Stimulated activated CD4-positive, alpha-beta T cell treated with anti-CD3 and anti-CD28 coated beads, TNF-alpha, amount 100 ng/mL, for 1 hour (primary cell): ENCODE data around the gene NRXN3.

Source experiments
- DNase-seq, 3 donors: peaks; one replicate each; pipeline ENCODE4 v3.0.0-alpha.2; 2020; ENCODE audit warnings: low read depth in 3 of 3, low spot score in 1 of 3

The NRXN3 gene

GRCh38 chr14:79649856-79650255, 1479.7 kb downstream of the NRXN3 start:
- no peak for DNase-seq

GRCh38 chr14:79652513-79653307, 1482.5 kb downstream of the NRXN3 start:
- no peak for DNase-seq

- DNase-seq: no peak
These were observed 1485.9 kb downstream of the NRXN3 start for GRCh38 chr14:79656056-79656455.

GRCh38 chr14:79656496-79656895, 1486.3 kb downstream of the NRXN3 start:
- no peak for DNase-seq

- no peak for DNase-seq
These were observed 1488.0 kb downstream of the NRXN3 start for GRCh38 chr14:79658221-79658620.

GRCh38 chr14:79658769-79659168, 1488.6 kb downstream of the NRXN3 start:
- DNase-seq: no peak

- no peak for DNase-seq
These were observed 1490.1 kb downstream of the NRXN3 start for GRCh38 chr14:79660053-79660939.

- no peak for DNase-seq
These were observed 1491.6 kb downstream of the NRXN3 start for GRCh38 chr14:79661752-79662151.

- no peak for DNase-seq
These were observed 1493.3 kb downstream of the NRXN3 start for GRCh38 chr14:79663453-79663852.

- DNase-seq: no peak
These were observed 1495.4 kb downstream of the NRXN3 start for GRCh38 chr14:79665556-79665955.

- DNase-seq: no peak
These were observed 1498.8 kb downstream of the NRXN3 start for GRCh38 chr14:79668951-79669350.

GRCh38 chr14:79670811-79671210, 1500.6 kb downstream of the NRXN3 start:
- no peak for DNase-seq

- DNase-seq: no peak
These were observed 1509.9 kb downstream of the NRXN3 start for GRCh38 chr14:79680087-79680486.

GRCh38 chr14:79686196-79686595, 1516.0 kb downstream of the NRXN3 start:
- DNase-seq: no peak

GRCh38 chr14:79690960-79691359, 1520.8 kb downstream of the NRXN3 start:
- no peak for DNase-seq

GRCh38 chr14:79693935-79694334, 1523.8 kb downstream of the NRXN3 start:
- no peak for DNase-seq

GRCh38 chr14:79695307-79695706, 1525.1 kb downstream of the NRXN3 start:
- no peak for DNase-seq

GRCh38 chr14:79698298-79698711, 1528.1 kb downstream of the NRXN3 start:
- DNase-seq: no peak

GRCh38 chr14:79699206-79699605, 1529.0 kb downstream of the NRXN3 start:
- DNase-seq: no peak

- no peak for DNase-seq
These were observed 1531.2 kb downstream of the NRXN3 start for GRCh38 chr14:79701371-79701770.

GRCh38 chr14:79702197-79702596, 1532.0 kb downstream of the NRXN3 start:
- no peak for DNase-seq

GRCh38 chr14:79703209-79703608, 1533.0 kb downstream of the NRXN3 start:
- no peak for DNase-seq
